IMR-90 (cell line): ENCODE results near the gene PGA3. TPM values are rescaled to one million over a fixed set of nuclear protein-coding genes. Genes with fewer than 3 reads are reported as not detected.

Experiments used
- ATAC-seq: fragments of 200-7000 bp; cut with Tn5 transposase; 2 replicates; pipeline ENCODE4 v1.9.1; 2020; ENCODE audit warnings: low read depth, mild to moderate bottlenecking, moderate library complexity
- BruUV-seq: library from RNA; stranded (reverse); fragments of 400-500 nt; replicated peaks from 2 replicates; lab custom pipeline; 2021; lab: Mats Ljungman, UMichigan
- CTCF ChIA-PET: fragments of 300-600 bp; formaldehyde crosslinking; extraction: SDS; loops from one replicate; lab custom pipeline; 2021; ENCODE audit warnings: antibody characterized with exemption; lab: Yijun Ruan, JAX
- POLR2A ChIA-PET: fragments of 300-600 bp; sonication (Branson Sonifier 250); formaldehyde crosslinking; loops from one replicate; lab custom pipeline; 2022; ENCODE audit warnings: antibody characterized with exemption; ENCODE audit not compliant: unreplicated experiment; lab: Charles Lee
- DNase-seq: peaks from one replicate; pipeline ENCODE4 v3.0.0; 2013
- H2AFZ ChIP-seq: replicated peaks from 2 replicates; pipeline ENCODE3; 2013; ENCODE audit warnings: low read length, mild to moderate bottlenecking; ENCODE audit not compliant: poor library complexity
- H2AK5ac ChIP-seq: 2 replicates; pipeline ENCODE4 v1.6.1; 2013; ENCODE audit warnings: low read depth, low read length, inconsistent platforms
- H2AK9ac ChIP-seq: replicated peaks from 2 replicates; pipeline ENCODE3; 2013; ENCODE audit warnings: mild to moderate bottlenecking, low read depth, low read length, moderate library complexity; ENCODE audit not compliant: poor library complexity
- H2BK120ac ChIP-seq: 2 replicates; pipeline ENCODE4 v1.6.1; 2013; ENCODE audit warnings: low read depth, low read length, inconsistent platforms
- H2BK15ac ChIP-seq: 3 replicates; pipeline ENCODE4 v1.6.1; 2013; ENCODE audit warnings: low read depth, low read length, inconsistent platforms
- H2BK20ac ChIP-seq: 2 replicates; pipeline ENCODE4 v1.6.1; 2013; ENCODE audit warnings: low read depth, mild to moderate bottlenecking, inconsistent platforms, low read length, moderate library complexity
- H2BK5ac ChIP-seq: 2 replicates; pipeline ENCODE4 v1.6.1; 2013; ENCODE audit warnings: mild to moderate bottlenecking, low read depth, low read length, inconsistent platforms; ENCODE audit not compliant: poor library complexity, severe bottlenecking
- H3K14ac ChIP-seq: replicated peaks from 2 replicates; pipeline ENCODE4 v1.6.1; 2013; ENCODE audit warnings: low read depth, low read length, inconsistent platforms
- H3K18ac ChIP-seq: 2 replicates; pipeline ENCODE4 v1.6.1; 2013; ENCODE audit warnings: low read depth, low read length, control low read depth
- H3K23ac ChIP-seq: 2 replicates; pipeline ENCODE4 v1.6.1; 2013; ENCODE audit warnings: low read depth, low read length, inconsistent platforms
- H3K27ac ChIP-seq: 2 replicates; pipeline ENCODE4 v1.5.1; 2013; ENCODE audit warnings: mild to moderate bottlenecking, control low read depth, low read length; ENCODE audit not compliant: insufficient read depth
- H3K27me3 ChIP-seq: 2 replicates; pipeline ENCODE4 v1.6.1; 2013; ENCODE audit warnings: low read length; ENCODE audit not compliant: control insufficient read depth, insufficient read depth
- H3K36me3 ChIP-seq: 2 replicates; pipeline ENCODE4 v1.6.1; 2013; ENCODE audit warnings: low read length, mixed read lengths; ENCODE audit not compliant: control insufficient read depth, insufficient read depth
- H3K4ac ChIP-seq: 2 replicates; pipeline ENCODE4 v1.6.1; 2013; ENCODE audit warnings: low read depth, low read length, inconsistent platforms
- H3K4me1 ChIP-seq: 2 replicates; pipeline ENCODE4 v1.6.1; 2013; ENCODE audit warnings: low read length, mixed read lengths; ENCODE audit not compliant: control insufficient read depth, insufficient read depth
- H3K4me2 ChIP-seq: 2 replicates; pipeline ENCODE4 v1.6.1; 2013; ENCODE audit warnings: low read depth, mild to moderate bottlenecking, control low read depth, low read length, moderate library complexity
- H3K4me3 ChIP-seq: 2 replicates; pipeline ENCODE4 v1.5.1; 2013; ENCODE audit warnings: low read depth, mild to moderate bottlenecking, control low read depth, low read length, moderate library complexity; ENCODE audit not compliant: insufficient read depth
- H3K56ac ChIP-seq: 2 replicates; pipeline ENCODE4 v1.6.1; 2013; ENCODE audit warnings: low read length, inconsistent platforms; ENCODE audit not compliant: insufficient read depth; ENCODE audit errors: extremely low read depth
- H3K79me1 ChIP-seq, 2 experiments: 2 replicates each; pipeline ENCODE4 v1.6.1; 2013; ENCODE audit warnings: low read length in 2 of 2, inconsistent platforms in 1 of 2, low read depth in 1 of 2
- H3K9ac ChIP-seq: 2 replicates; pipeline ENCODE4 v1.6.1; 2013; ENCODE audit warnings: low read depth, low read length, control low read depth
- H3K9me1 ChIP-seq: 2 replicates; pipeline ENCODE4 v1.6.1; 2013; ENCODE audit warnings: low read length, inconsistent platforms; ENCODE audit not compliant: insufficient read depth
- H3K9me3 ChIP-seq: 2 replicates; pipeline ENCODE4 v1.6.1; 2013; ENCODE audit warnings: low read length; ENCODE audit not compliant: control insufficient read depth, insufficient read depth
- H4K20me1 ChIP-seq: 2 replicates; pipeline ENCODE4 v1.6.1; 2013; ENCODE audit warnings: low read length, inconsistent platforms; ENCODE audit not compliant: insufficient read depth
- H4K5ac ChIP-seq: 2 replicates; pipeline ENCODE4 v1.6.1; 2013; ENCODE audit warnings: mild to moderate bottlenecking, low read depth, low read length, control low read depth
- H4K8ac ChIP-seq, 2 experiments: 2 replicates each; pipeline ENCODE4 v1.6.1; 2013; ENCODE audit warnings: low read depth in 2 of 2, low read length in 2 of 2, control low read depth in 1 of 2, inconsistent platforms in 1 of 2
- H4K91ac ChIP-seq: 2 replicates; pipeline ENCODE4 v1.6.1; 2013; ENCODE audit warnings: low read depth, low read length, inconsistent platforms; ENCODE audit not compliant: insufficient read depth
- BHLHE40 ChIP-seq: fragments of 150-350 bp; IDR thresholded peaks from 2 replicates; pipeline ENCODE4 v1.6.1; 2016; ENCODE audit warnings: mild to moderate bottlenecking, low read depth, low read length
- CEBPB ChIP-seq: IDR thresholded peaks from 2 replicates; pipeline ENCODE4 v1.6.1; 2012; ENCODE audit warnings: low read depth, low read length, improper control_type of control experiment
- CHD1 ChIP-seq: IDR thresholded peaks from 2 replicates; pipeline ENCODE4 v1.6.1; 2012; ENCODE audit warnings: low read depth, low read length, improper control_type of control experiment
- CTCF ChIP-seq: conservative IDR thresholded peaks from 2 replicates; pipeline ENCODE4 v1.5.1; 2012; ENCODE audit warnings: mild to moderate bottlenecking, low read depth, low read length, improper control_type of control experiment
- ELK1 ChIP-seq: fragments of 150-350 bp; IDR thresholded peaks from 2 replicates; pipeline ENCODE4 v1.6.1; 2016; ENCODE audit warnings: low read depth, mild to moderate bottlenecking, low read length, moderate library complexity, borderline replicate concordance
- MAFK ChIP-seq: IDR thresholded peaks from 2 replicates; pipeline ENCODE4 v1.6.1; 2012; ENCODE audit warnings: low read depth, low read length, improper control_type of control experiment
- MAZ ChIP-seq: IDR thresholded peaks from 2 replicates; pipeline ENCODE4 v1.6.1; 2012; ENCODE audit warnings: low read depth, mild to moderate bottlenecking, low read length, improper control_type of control experiment, moderate library complexity, borderline replicate concordance
- MXI1 ChIP-seq: IDR thresholded peaks from 2 replicates; pipeline ENCODE4 v1.6.1; 2012; ENCODE audit warnings: low read depth, mild to moderate bottlenecking, low read length, moderate library complexity, borderline replicate concordance
- NFE2L2 ChIP-seq: fragments of 150-350 bp; IDR thresholded peaks from 2 replicates; pipeline ENCODE4 v1.6.1; 2016; ENCODE audit warnings: low read depth, mild to moderate bottlenecking, low read length
- POLR2A ChIP-seq: IDR thresholded peaks from 2 replicates; pipeline ENCODE4 v1.6.1; 2012; ENCODE audit warnings: mild to moderate bottlenecking, low read depth, low read length
- RAD21 ChIP-seq: IDR thresholded peaks from 2 replicates; pipeline ENCODE4 v1.6.1; 2012; ENCODE audit warnings: low read length, improper control_type of control experiment
- RCOR1 ChIP-seq: IDR thresholded peaks from 2 replicates; pipeline ENCODE4 v1.6.1; 2012; ENCODE audit warnings: mild to moderate bottlenecking, low read length, improper control_type of control experiment; ENCODE audit not compliant: insufficient replicate concordance
- RFX5 ChIP-seq: IDR thresholded peaks from 2 replicates; pipeline ENCODE4 v1.8.0; 2012; ENCODE audit warnings: low read depth, mild to moderate bottlenecking, low read length, moderate library complexity
- SMC3 ChIP-seq: fragments of 150-350 bp; IDR thresholded peaks from 2 replicates; pipeline ENCODE4 v1.6.1; 2016; ENCODE audit warnings: low read depth, mild to moderate bottlenecking, antibody characterized with exemption, low read length, moderate library complexity
- USF2 ChIP-seq: fragments of 150-350 bp; IDR thresholded peaks from 2 replicates; pipeline ENCODE4 v1.6.1; 2017; ENCODE audit warnings: mild to moderate bottlenecking, antibody characterized with exemption, low read length, low read depth
- WGBS, 2 experiments: methylation state at CpG; one replicate each; pipeline versions ENCODE4 v1.1.5 to v1.1.7; 2013; ENCODE audit warnings: missing lambda C conversion rate in 2 of 2; ENCODE audit not compliant: insufficient read length in 1 of 2; ENCODE audit errors: extremely low coverage in 2 of 2; 5-methylcytosine and 5-hydroxymethylcytosine counted together
- dilution Hi-C: fragments of 300-500 bp; cut with HindIII; formaldehyde crosslinking; loops from one replicate; pipeline ENCODE4 v1.14.3; 2018; ENCODE audit warnings: low sequenced_read_pairs; ENCODE audit not compliant: unreplicated experiment
- in situ Hi-C: fragments of 300-500 bp; cut with MboI; formaldehyde crosslinking; loops from 3 replicates; pipeline ENCODE4 v1.14.3; 2019; ENCODE audit warnings: low sequenced_read_pairs, inconsistent platforms, mixed read lengths
- intact Hi-C: fragments of 100-400 bp; cut with micrococcal nuclease; formaldehyde crosslinking; loops from 2 replicates; pipeline ENCODE4 v1.10.0; 2022
- polyA plus RNA-seq, 3 experiments: library from polyadenylated mRNA; depleted of rRNA; stranded (reverse); fragments of >200 nt; gene quantifications; 2 replicates each; pipeline ENCODE4 v1.2.3, GENCODE V29; 2012; ENCODE audit warnings: low replicate concordance in 1 of 3
- total RNA-seq: library from RNA; depleted of rRNA; stranded (reverse); fragments of >200 nt; gene quantifications from 2 replicates; pipeline ENCODE4 v1.2.3, GENCODE V29; 2012

The PGA3 gene
- total and polyA plus RNA-seq, 2 of the 4 experiments (the other 2 are of a cell fraction): 0.18 TPM; not detected in 1

GRCh38 chr11:61198948-61199523, 4.3 kb upstream of the PGA3 start:
- H3K4ac ChIP-seq: no peak overlapping the region
- WGBS, 2 experiments: 100% methylated on average over 1 of the region's 4 CpGs; no CpG with 5 or more reads in 1 of the 2 experiments
- intact Hi-C loops (no loop called here), dilution Hi-C loops (no loop called here), in situ Hi-C loops (no loop called here)
- H4K20me1 ChIP-seq: no peaks in the 10 kb centered on the region
- no peak overlapping the region for H3K56ac ChIP-seq
- H3K27me3 ChIP-seq: peaks cover 27% of the 10 kb centered on the region
- no peak overlapping the region for H3K4me2 ChIP-seq
- no peak overlapping the region for H2BK20ac ChIP-seq
- H2AK9ac ChIP-seq: no peak overlapping the region
- no peak overlapping the region for H2AK5ac ChIP-seq
- no peak overlapping the region for H3K4me3 ChIP-seq
- no peak for DNase-seq
- H3K9me3 ChIP-seq: peaks cover 8% of the 10 kb centered on the region
- no peaks in the 10 kb centered on the region for H3K79me1 ChIP-seq
- H3K18ac ChIP-seq: no peak overlapping the region
- no peak overlapping the region for H2BK5ac ChIP-seq
- no peak overlapping the region for H2BK15ac ChIP-seq
- no peaks in the 10 kb centered on the region for H3K36me3 ChIP-seq
- H2AFZ ChIP-seq: no peak overlapping the region
- no peak for ATAC-seq
- H3K14ac ChIP-seq: no peak overlapping the region
- no peaks in the 10 kb centered on the region for H3K4me1 ChIP-seq
- H3K9me1 ChIP-seq: no peaks in the 10 kb centered on the region
- no peak overlapping the region for H3K9ac ChIP-seq
- ChIA-PET POLR2A (no interaction called here), CTCF (no interaction called here)
- H4K8ac ChIP-seq: no peak overlapping the region
- no peak overlapping the region for H2BK120ac ChIP-seq
- H4K5ac ChIP-seq: no peak overlapping the region
- H3K27ac ChIP-seq: no peak overlapping the region
- no peak overlapping the region for H4K91ac ChIP-seq
- TF ChIP-seq SMC3 (no peak), CTCF (no peak), RCOR1 (no peak), RFX5 (no peak), ELK1 (no peak), MAZ (no peak), POLR2A (no peak), CEBPB (no peak), RAD21 (no peak), NFE2L2 (no peak), MXI1 (no peak), CHD1 (no peak), MAFK (no peak), USF2 (no peak), BHLHE40 (no peak)
- no peak overlapping the region for H3K23ac ChIP-seq
- BruUV-seq: no TSS peak
